Body of pancreas (tissue), 4 donors: ENCODE data around the gene PARP11.

Experiments
- POLR2A ChIP-seq, 3 donors: fragments of 450-650 bp; IDR thresholded peaks; one replicate each; pipeline ENCODE4 v1.6.1; 2016; ENCODE audit warnings: antibody characterized with exemption in 3 of 3, mild to moderate bottlenecking in 2 of 3
- TF ChIP-seq, protein P1 (sequence below), 7 experiments: fragments of 450-650 bp in 4 of 7; fragments of 200-600 bp in 3 of 7; sonication (generic) in 3 of 7; IDR thresholded peaks; one replicate each; pipeline ENCODE4 v1.5.1; 2016 to 2019; ENCODE audit warnings: antibody characterized with exemption in 7 of 7

GRCh38 chr12:3897371-3897971 is 24.3 kb upstream of the PARP11 start:
- TF ChIP-seq, protein P1, sequence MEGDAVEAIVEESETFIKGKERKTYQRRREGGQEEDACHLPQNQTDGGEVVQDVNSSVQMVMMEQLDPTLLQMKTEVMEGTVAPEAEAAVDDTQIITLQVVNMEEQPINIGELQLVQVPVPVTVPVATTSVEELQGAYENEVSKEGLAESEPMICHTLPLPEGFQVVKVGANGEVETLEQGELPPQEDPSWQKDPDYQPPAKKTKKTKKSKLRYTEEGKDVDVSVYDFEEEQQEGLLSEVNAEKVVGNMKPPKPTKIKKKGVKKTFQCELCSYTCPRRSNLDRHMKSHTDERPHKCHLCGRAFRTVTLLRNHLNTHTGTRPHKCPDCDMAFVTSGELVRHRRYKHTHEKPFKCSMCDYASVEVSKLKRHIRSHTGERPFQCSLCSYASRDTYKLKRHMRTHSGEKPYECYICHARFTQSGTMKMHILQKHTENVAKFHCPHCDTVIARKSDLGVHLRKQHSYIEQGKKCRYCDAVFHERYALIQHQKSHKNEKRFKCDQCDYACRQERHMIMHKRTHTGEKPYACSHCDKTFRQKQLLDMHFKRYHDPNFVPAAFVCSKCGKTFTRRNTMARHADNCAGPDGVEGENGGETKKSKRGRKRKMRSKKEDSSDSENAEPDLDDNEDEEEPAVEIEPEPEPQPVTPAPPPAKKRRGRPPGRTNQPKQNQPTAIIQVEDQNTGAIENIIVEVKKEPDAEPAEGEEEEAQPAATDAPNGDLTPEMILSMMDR (IDR thresholded peaks at IDR 0.05): no peak
- no peak for TF ChIP-seq POLR2A (IDR thresholded peaks at IDR 0.05)
